Measurements from ENCODE around the gene RABEPK. TPM values are rescaled to one million over a fixed set of nuclear protein-coding genes. Genes with fewer than 3 reads are reported as not detected.

The RABEPK gene
- total RNA-seq, 2 donors from 2014 or later = 7.5 to 12.1 TPM

DNA sequence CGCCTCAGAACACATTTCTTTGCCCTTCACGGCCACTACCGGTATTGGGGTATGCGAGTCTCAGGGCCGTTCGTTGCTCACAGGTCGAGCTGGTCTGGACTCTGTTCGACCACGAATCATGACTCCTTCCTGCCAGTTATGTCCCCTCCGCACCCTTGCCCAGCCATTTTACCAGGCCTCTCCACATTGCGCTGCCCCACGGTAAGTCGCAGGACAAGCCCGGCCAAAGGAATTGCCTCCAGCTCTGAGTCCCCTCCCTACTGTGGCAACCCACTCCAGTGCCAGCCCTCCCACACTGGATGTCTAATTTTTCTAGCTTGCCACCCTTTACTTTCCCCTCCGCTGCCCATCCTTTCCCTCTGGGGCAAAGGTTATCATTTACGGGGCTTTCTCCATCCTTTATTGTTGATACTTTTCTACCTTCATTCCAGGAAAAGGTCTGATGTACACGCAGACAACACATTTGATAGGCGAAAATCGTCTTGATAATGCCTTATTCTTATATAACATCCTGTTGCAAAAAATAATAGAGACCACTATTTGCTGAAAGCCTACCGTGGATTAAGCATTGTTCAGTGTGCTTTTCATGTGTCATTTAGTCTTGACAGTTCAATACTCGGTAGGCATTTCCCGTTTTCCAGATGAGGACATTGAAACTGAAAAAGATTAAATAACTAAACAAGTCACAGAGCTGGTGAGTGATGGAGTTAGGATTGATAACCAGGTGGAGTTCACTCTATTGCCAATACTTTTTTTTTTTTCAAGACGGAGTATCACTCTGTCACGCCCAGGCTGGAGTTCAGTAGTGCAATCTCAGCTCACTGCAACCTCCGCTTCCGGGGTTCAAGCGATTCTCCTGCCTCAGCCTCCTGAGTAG, 41.8 kb downstream of the RABEPK start:
- H3K27ac ChIP-seq = peak overlapping the region; percentile 89 to 98
- H3K36me3 ChIP-seq = peaks cover 39% of the 10 kb centered on the region
- TF ChIP-seq, protein P1, sequence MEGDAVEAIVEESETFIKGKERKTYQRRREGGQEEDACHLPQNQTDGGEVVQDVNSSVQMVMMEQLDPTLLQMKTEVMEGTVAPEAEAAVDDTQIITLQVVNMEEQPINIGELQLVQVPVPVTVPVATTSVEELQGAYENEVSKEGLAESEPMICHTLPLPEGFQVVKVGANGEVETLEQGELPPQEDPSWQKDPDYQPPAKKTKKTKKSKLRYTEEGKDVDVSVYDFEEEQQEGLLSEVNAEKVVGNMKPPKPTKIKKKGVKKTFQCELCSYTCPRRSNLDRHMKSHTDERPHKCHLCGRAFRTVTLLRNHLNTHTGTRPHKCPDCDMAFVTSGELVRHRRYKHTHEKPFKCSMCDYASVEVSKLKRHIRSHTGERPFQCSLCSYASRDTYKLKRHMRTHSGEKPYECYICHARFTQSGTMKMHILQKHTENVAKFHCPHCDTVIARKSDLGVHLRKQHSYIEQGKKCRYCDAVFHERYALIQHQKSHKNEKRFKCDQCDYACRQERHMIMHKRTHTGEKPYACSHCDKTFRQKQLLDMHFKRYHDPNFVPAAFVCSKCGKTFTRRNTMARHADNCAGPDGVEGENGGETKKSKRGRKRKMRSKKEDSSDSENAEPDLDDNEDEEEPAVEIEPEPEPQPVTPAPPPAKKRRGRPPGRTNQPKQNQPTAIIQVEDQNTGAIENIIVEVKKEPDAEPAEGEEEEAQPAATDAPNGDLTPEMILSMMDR (IDR thresholded peaks at IDR 0.05) = no peak
- H3K9me3 ChIP-seq = no peaks in the 10 kb centered on the region
- peak overlapping the region; percentile 72 to 91 for H3K4me3 ChIP-seq
- DNase-seq (ENCODE audit: low spot score) = peak; percentile 64
- H3K27me3 ChIP-seq = no peaks in the 10 kb centered on the region
- peaks cover 0 to 38% of the 10 kb centered on the region in 2 donors for H3K4me1 ChIP-seq

- H3K27me3 ChIP-seq = no peaks in the 10 kb centered on the region
- peaks cover 22% of the 10 kb centered on the region for H3K36me3 ChIP-seq
- no peak for DNase-seq (ENCODE audit: low spot score)
- TF ChIP-seq, protein P1 (IDR thresholded peaks at IDR 0.05) = no peak
- no peak overlapping the region for H3K27ac ChIP-seq
- H3K4me3 ChIP-seq = no peak overlapping the region
- H3K9me3 ChIP-seq = no peaks in the 10 kb centered on the region
- H3K4me1 ChIP-seq = peaks cover 0 to 21% of the 10 kb centered on the region in 2 donors
These were observed 43.5 kb downstream of the RABEPK start for GRCh38 chr9:125243792-125244260.

GRCh38 chr9:125246261-125246667, 45.9 kb downstream of the RABEPK start:
- TF ChIP-seq, protein P1 (IDR thresholded peaks at IDR 0.05) = no peak
- H3K4me1 ChIP-seq = peaks cover 0 to 7% of the 10 kb centered on the region in 2 donors
- H3K4me3 ChIP-seq = no peak overlapping the region
- no peak overlapping the region for H3K27ac ChIP-seq
- H3K36me3 ChIP-seq = no peaks in the 10 kb centered on the region
- DNase-seq (ENCODE audit: low spot score) = no peak
- no peaks in the 10 kb centered on the region for H3K27me3 ChIP-seq
- no peaks in the 10 kb centered on the region for H3K9me3 ChIP-seq

- TF ChIP-seq, protein P1 (IDR thresholded peaks at IDR 0.05) = no peak
- no peaks in the 10 kb centered on the region for H3K36me3 ChIP-seq
- no peak overlapping the region for H3K4me3 ChIP-seq
- no peaks in the 10 kb centered on the region for H3K9me3 ChIP-seq
- H3K4me1 ChIP-seq = no peaks in the 10 kb centered on the region
- no peak overlapping the region for H3K27ac ChIP-seq
- DNase-seq (ENCODE audit: low spot score) = no peak
- no peaks in the 10 kb centered on the region for H3K27me3 ChIP-seq
These were observed 53.9 kb downstream of the RABEPK start for GRCh38 chr9:125254231-125254630.

DNA sequence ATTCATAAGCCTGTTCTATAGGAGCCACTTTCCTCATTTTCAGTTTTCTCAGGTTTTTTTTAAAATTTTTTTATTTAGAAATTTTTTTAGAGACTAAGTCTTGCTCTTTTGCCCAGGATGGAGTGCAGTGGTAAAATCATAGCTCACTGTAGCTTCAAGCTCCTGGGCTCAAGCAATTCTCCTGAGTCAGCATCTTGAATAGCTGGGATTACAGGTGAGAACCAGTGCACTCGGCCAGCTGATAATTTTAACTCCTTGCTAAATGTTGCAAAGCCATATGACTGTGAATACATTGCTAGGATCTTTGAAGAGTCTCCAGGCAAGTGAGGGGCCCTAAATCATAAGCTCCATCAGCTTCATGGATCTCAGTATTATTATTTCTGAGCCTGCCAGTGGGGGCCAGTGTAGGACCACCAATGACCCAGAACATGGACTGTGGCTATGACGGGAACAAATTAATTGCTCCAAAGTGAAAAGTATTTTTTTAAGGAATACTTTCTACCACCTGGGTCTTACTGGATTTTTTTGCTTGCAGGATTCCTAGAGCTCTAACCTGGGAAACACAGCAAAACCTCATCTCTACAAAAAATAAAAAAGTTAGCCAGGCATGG, 55.5 kb downstream of the RABEPK start:
- Histone ChIP-seq H3K4me3 (no peak overlapping the region), H3K36me3 (no peaks in the 10 kb centered on the region), H3K27me3 (no peaks in the 10 kb centered on the region), H3K9me3 (no peaks in the 10 kb centered on the region), H3K4me1 (no peaks in the 10 kb centered on the region), H3K27ac (no peak overlapping the region)
- TF ChIP-seq, protein P1 (IDR thresholded peaks at IDR 0.05) = peak in 1 of 2 donors; percentile 43
- no peak for DNase-seq (ENCODE audit: low spot score)

Measured in right atrium auricular region (tissue), 2 donors.